HG03280 (cell line): ENCODE results near the gene LRRC45.
A peak's percentile ranks its signal among the peaks of the same experiment; 100 is the strongest.
"Not testable (repeated sequence)": the region's sequence is repeated elsewhere in the genome, so short reads cannot be mapped to it uniquely, and the experiment has no call there.

Source experiments
- ATAC-seq: cut with Tn5 transposase; IDR thresholded peaks from one replicate; pipeline ENCODE4 v1.9.1; 2021; ENCODE audit warnings: mild to moderate bottlenecking, moderate library complexity; ENCODE audit not compliant: unreplicated experiment

Gene LRRC45

DNA sequence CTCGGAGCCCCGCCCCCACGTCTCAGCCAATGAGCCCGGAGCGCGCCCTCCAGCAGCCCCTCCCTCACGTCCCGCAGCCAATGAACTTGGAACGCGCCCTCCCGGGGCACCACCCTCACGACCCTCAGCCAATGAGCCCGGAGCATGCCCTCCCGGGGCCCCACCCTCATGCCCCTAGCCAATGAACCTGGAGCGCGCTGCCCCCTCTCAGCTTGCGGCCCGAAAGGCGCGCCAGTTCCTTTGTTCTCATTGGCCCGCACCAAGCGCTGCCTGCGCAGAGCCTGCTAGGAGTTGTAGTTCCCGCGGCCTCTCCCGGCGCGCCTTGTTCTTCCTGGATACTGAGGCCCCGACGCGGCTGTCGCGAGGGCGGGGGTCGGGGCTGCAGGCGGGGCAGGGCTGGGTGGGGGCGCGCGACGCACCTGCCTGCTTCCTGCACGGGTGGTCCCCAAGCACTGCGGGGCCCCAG is at the start of gene LRRC45:
Gene LRRC45 (plus strand): TSS at position 325 of the 466 bp plus-strand sequence. CDS start 339 bp downstream, outside the sequence.
- peak; percentile 88 for ATAC-seq

DNA sequence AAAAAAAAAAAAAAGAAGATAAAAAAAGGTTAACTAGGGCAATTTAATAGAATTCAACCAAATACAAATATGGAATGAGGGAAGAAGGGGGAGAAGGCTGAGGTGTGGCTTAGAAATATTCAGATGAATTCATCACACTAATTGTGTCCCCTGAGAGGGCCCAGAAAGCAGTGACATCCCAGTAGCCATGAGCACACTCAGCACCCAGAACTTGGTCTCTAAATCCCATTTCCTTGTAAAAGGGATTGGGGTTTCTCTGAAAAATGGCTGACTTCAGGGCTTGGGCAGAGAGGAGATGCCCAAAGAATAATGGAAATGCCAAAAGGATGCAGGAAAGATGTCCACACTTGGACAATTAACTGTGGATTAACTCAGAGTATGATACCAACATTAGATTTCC is 49.7 kb upstream of the LRRC45 start:
- ATAC-seq: no peak

GRCh38 chr17:81976332-81977210 is 46.5 kb upstream of the LRRC45 start:
- ATAC-seq: peak; percentile 5

- peak; percentile 87 for ATAC-seq
These were observed 45.8 kb upstream of the LRRC45 start, which contains the start of gene ASPSCR1 for GRCh38 chr17:81977211-81977808. TSS of gene ASPSCR1 (plus strand) at chr17:81977629. CDS start at chr17:81977647, 18 bp downstream.

DNA sequence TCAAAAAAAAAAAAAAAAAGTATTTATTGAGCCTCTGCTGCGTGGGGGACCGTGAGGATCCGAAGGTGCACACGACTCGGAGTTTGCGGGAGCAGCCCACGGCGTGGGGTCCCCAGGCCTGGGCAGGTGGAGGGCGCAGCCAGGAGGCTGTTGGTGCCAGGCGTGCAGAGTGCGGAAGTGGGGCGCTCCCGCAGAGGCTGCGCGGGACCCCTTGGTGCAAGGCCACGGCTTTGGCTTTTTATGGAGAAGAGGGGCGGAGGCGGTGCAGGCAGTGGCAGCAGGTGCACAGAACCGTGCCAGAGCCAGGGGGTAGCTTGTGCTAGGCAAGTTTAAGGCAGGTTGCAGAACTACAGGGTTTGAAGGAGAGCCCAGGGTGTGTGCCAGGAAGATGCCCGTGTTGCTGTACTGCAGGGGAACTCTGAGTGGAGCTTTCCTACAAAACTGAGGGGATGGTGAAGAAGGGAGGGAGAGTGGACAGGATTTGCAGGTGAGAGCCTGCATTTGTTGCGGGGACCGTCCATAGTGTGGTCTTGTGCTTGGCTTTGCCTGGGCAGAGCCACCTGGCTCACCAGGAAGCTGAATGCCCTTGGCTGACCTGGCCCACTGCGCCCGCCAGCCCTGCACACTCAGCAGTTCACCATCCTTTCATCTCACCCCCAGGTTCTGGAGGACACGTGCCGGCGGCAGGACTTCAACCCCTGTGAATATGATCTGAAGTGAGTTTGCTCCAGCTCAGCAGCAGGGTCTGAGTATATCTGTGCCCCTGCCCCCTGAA is 44.4 kb upstream of the LRRC45 start:
- no peak for ATAC-seq

GRCh38 chr17:81980122-81980521 is 43.0 kb upstream of the LRRC45 start:
- no peak for ATAC-seq

GRCh38 chr17:81980707-81981343 is 42.3 kb upstream of the LRRC45 start:
- no peak for ATAC-seq

DNA sequence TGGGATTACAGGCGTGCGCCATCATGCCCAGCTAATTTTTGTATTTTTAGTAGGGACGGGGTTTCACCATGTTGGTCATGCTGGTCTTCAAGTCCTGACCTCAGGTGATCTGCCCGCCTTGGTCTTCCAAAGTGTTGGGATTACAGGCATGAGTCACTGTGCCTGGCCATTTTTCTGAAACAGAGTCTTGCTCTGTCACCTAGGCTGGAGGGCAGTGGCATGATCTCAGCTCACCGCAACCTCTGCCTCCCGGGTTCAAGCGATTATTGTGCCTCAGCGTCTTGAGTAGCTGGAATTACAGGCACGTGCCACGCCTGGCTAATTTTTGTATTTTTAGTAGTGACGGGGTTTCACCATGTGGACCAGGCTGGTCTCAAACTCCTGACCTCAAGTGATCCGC is 41.6 kb upstream of the LRRC45 start:
- ATAC-seq: not testable (repeated sequence)

DNA sequence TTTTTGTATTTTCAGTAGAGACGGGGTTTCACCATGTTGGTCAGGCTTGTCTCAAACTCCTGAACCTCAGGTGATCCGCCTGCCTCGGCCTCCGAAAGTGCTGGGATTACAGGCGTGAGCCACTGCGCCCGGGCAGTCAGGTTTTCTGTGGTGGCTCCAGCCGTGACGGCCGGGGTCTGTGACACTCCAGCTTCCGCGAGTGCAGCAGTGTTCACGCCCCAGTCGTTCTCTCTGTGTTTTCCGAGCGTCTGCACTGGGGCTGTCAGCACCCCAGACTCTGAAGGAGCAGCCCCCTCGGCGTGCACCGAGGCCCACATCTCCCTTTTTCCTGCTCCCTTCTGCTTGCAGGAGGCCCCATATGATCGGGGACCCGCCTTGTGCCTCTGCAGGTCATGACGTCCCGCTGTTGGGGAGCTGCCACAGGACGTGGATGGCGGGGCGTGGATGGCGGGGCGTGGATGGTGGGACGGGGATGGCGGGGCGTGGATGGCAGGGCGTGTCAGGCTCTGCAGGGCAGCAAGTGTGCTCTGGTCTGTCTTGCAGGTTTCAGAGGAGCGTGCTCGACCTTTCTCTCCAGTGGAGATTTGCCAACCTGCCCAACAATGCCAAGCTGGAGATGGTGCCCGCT is 40.0 kb upstream of the LRRC45 start:
- ATAC-seq: no peak

GRCh38 chr17:81983639-81984373 is 39.3 kb upstream of the LRRC45 start:
- no peak for ATAC-seq

DNA sequence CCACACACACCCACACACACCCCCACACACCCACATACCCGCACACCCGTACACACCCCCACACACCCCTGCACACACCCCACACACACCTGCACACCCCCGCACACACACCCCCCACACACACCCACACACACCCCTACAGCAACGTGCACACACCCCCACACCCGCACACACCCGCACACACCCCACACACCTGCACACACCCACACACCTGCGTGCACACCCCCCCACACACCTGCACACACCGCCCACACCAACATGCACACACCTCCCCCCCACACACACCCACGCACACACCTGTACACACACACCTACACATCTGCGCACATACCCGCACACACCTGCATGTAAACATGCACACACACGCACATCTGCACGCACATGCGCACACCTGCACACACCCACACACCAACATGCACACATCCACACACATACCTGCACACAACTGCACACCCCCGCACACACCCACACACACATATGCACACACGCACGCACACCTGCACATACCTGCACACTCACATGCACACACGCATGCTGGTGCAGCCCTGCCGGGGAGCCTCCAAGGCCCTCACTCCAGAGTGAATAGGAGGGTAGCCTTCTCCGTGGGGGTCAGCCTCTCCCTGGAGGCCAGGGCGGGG is 38.2 kb upstream of the LRRC45 start:
- no peak for ATAC-seq

DNA sequence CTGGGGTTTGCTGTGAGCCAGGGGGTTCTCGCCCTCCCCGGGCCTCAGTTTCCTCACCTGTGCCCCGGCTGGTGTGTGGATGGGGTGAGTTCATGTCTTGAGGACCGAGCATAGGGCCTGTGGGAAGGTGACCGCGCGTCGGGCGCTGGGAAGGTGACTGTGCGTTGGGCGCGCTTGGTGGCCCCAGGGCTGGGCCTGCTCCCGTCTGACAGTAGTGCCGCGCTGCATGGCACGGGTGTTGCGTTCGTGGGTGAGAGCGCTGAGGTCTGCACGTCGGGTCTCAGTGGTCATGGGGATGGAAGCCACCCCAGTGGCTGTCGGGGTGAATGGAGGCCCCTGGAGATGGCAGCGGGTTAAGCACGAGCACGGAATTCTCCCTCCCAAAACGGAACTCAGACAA is 36.5 kb upstream of the LRRC45 start:
- no peak for ATAC-seq

DNA sequence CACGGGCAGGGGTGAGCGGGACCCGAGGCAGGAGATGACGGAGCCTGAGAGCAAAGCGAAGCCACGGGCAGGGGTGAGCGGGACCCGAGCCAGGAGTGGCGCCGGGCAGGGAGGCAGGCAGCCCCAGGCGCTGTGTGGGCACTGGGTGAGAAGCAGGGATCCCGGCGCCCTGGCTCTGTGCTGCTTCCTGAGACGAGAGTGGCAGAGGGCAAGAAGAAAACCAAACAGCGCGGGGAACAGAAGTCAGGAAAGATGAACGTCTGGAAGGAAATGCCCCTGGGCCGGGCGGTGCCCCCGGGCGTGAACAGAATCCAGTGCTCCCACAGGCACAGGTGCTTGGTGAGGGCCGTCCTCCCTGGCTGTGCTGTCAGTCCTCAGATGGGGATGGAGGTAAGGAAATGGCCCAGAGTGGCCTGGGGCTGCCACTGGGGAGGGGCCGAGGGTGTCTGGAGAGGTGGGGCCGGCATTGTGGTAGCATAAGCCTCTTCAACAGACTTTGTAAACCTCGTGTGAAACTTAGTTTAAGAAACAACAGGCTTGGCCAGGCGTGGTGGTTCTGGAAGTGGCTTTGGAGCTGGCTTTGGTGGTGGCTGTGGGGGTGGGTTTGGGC is 35.8 kb upstream of the LRRC45 start:
- ATAC-seq: no peak

DNA sequence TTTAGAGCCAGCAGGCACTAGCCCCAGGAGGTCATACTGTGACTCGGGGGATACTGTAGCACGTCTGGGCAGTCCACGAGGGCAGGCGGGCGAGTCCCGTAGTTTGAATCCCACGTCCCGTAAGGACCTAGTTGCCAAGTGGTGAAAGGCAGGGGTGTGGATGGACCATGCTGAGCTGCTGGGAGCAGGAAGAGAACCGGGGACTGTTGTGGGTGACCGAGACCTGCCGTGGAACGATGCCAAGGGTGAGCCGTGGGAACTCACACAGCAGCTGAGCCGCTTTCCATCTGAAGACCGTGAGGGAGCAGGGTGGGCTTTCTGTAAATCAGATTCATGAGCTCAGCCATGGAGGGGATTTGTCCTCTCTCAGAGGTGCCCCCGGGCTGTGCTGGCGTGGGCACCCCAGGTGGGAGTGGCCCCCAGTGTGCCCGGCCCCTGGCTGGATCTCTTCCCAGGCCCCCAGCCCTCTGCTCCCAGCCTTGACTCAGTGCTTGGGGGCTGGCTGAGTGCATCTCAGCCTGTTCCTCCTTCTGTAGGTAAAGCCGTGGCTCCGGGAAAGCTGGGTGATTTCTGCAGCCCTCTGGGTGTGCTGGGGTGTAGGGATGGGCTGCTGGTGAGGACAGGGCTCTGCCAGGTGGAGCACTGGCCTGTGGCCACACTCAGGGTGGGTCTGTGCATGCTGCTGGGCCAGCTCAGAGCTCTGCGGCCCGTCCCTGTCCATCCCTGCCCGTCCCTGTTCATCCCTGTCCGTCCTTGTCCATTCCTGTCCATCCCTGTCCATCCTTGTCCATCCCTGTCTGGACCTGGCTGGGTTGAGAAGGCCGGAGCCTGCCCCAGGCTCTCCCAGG is 32.0 kb upstream of the LRRC45 start:
- ATAC-seq: no peak

DNA sequence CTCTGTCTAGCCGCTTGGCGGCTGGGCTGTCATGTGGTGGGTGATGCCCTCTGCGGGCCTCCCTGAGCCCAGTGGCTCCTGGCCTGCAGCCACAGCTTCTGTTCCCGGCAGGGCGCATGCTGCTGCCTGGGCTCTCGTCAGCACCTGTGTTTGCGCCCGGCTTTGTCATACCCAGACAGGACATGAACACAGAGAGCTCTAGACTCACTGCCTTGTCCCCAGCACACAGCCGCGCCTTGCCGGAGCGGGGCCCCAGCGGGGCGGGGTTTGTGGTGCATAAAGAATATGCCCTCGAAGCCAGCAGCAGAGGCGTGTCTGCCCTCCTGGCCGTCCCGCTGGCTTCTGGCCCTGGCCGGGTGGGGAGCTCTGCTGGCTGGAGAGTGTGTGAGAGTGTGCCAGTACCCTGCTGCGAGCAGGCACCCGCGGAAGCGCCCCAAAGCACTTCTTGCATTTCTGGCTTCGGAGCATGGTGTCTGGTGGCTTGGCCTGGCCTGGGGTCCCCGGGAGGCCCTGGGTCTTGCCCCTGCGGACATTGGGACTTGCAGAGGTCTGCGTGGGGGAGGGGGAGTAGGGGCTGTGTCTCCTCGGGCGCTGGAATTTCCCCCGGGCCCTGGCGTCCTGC is 31.3 kb upstream of the LRRC45 start:
- ATAC-seq: no peak

- ATAC-seq: no peak
These were observed 30.6 kb upstream of the LRRC45 start for GRCh38 chr17:81992306-81993102.
